Glomerular endothelial cell (primary cell): ENCODE data around the gene SPAG17. TPM values are rescaled to one million over a fixed set of nuclear protein-coding genes. Genes with fewer than 3 reads are reported as not detected.

Source experiments
- DNase-seq: peaks from one replicate; pipeline ENCODE4 v3.0.0-alpha.2; 2011; ENCODE audit warnings: low read depth, low spot score; ENCODE audit errors: extremely low read depth
- total RNA-seq: library from RNA; depleted of rRNA; stranded (reverse); fragments of >200 nt; gene quantifications from 2 replicates; pipeline ENCODE4 v1.2.3, GENCODE V29; 2015

The SPAG17 gene
- total RNA-seq, 1 donor from 2014 or later: 0.12 TPM

GRCh38 chr1:117919376-117919775 lies 265.7 kb downstream of the SPAG17 start:
- no peak for DNase-seq

DNA sequence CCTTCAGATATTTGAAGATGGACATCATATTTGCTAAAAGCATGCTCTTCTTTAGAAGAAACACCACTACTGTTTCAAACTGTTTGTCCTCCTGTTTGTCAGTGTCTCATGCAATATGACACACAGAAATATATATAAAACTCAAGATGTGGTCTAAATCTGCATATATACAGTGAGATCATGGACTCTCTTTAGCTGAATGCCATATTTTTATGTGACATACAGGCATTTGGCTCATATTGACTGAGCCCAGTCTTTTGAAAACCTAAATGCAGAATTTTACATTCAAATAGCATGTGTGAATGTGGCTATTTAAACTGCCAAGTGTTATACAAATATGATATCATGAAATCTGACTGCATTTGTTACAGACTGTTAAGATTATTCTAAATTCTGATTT lies 274.0 kb downstream of the SPAG17 start:
- no peak for DNase-seq

GRCh38 chr1:117905019-117905418 lies 280.0 kb downstream of the SPAG17 start:
- no peak for DNase-seq

- no peak for DNase-seq
Observed at GRCh38 chr1:117904485-117904884, 280.5 kb downstream of the SPAG17 start.
